ENCODE measurements around the gene STH.

The STH gene

GRCh38 chr17:46031440-46031839, 32.4 kb downstream of the STH start:
- no peak overlapping the region for H3K4me3 ChIP-seq
- H3K36me3 ChIP-seq = peaks cover 63 to 89% (median 80%) of the 10 kb centered on the region in 11 experiments
- H3K27ac ChIP-seq = no peak overlapping the region
- no peak for TF ChIP-seq Cebpa-rat (IDR thresholded peaks at IDR 0.05)
- peaks cover 32 to 45% (median 33%) of the 10 kb centered on the region in 10 experiments for H3K4me1 ChIP-seq
- H3K27me3 ChIP-seq = no peaks in the 10 kb centered on the region
- H3K9me3 ChIP-seq (replicated peaks in 1 of 11) = no peaks in the 10 kb centered on the region
- no peak overlapping the region for H3K4me2 ChIP-seq
- no peak overlapping the region for H3K9ac ChIP-seq
- peaks cover 9 to 84% (median 59%) of the 10 kb centered on the region in 11 experiments; a peak in 21 of 22 replicates for H4K20me1 ChIP-seq

GRCh38 chr17:46031920-46032319, 32.9 kb downstream of the STH start:
- TF ChIP-seq Cebpa-rat (IDR thresholded peaks at IDR 0.05) = no peak
- H3K9ac ChIP-seq = no peak overlapping the region
- H3K4me3 ChIP-seq = no peak overlapping the region
- no peaks in the 10 kb centered on the region for H3K9me3 ChIP-seq (replicated peaks in 1 of 11)
- no peak overlapping the region for H3K27ac ChIP-seq
- H3K4me2 ChIP-seq = no peak overlapping the region
- peaks cover 9 to 83% (median 54%) of the 10 kb centered on the region in 11 experiments; a peak in 21 of 22 replicates for H4K20me1 ChIP-seq
- H3K36me3 ChIP-seq = peaks cover 68 to 94% (median 84%) of the 10 kb centered on the region in 11 experiments
- no peaks in the 10 kb centered on the region for H3K27me3 ChIP-seq
- H3K4me1 ChIP-seq = peaks cover 27 to 40% (median 28%) of the 10 kb centered on the region in 10 experiments

- peaks cover 17 to 30% (median 19%) of the 10 kb centered on the region in 10 experiments for H3K4me1 ChIP-seq
- no peak for TF ChIP-seq Cebpa-rat (IDR thresholded peaks at IDR 0.05)
- no peak overlapping the region for H3K27ac ChIP-seq
- H3K9me3 ChIP-seq (replicated peaks in 1 of 11) = no peaks in the 10 kb centered on the region
- H3K27me3 ChIP-seq = no peaks in the 10 kb centered on the region
- H3K9ac ChIP-seq = no peak overlapping the region
- H3K4me2 ChIP-seq = no peak overlapping the region
- peaks cover 13 to 73% (median 47%) of the 10 kb centered on the region in 11 experiments; a peak in 20 of 22 replicates for H4K20me1 ChIP-seq
- peaks cover 78 to 100% (median 94%) of the 10 kb centered on the region in 11 experiments for H3K36me3 ChIP-seq
- H3K4me3 ChIP-seq = no peak overlapping the region
These were observed 33.9 kb downstream of the STH start for GRCh38 chr17:46032909-46033308.

GRCh38 chr17:46033392-46033791, 34.3 kb downstream of the STH start:
- Histone ChIP-seq H3K4me3 (no peak overlapping the region), H3K9ac (no peak overlapping the region), H3K36me3 (peaks cover 83 to 100% (median 97%) of the 10 kb centered on the region in 11 experiments), H4K20me1 (peaks cover 11 to 75% (median 42%) of the 10 kb centered on the region in 11 experiments; a peak in 20 of 22 replicates), H3K27me3 (no peaks in the 10 kb centered on the region), H3K27ac (no peak overlapping the region), H3K4me1 (peaks cover 12 to 26% (median 14%) of the 10 kb centered on the region in 10 experiments), H3K9me3 (replicated peaks in 1 of 11) (no peaks in the 10 kb centered on the region), H3K4me2 (no peak overlapping the region)
- no peak for TF ChIP-seq Cebpa-rat (IDR thresholded peaks at IDR 0.05)

DNA sequence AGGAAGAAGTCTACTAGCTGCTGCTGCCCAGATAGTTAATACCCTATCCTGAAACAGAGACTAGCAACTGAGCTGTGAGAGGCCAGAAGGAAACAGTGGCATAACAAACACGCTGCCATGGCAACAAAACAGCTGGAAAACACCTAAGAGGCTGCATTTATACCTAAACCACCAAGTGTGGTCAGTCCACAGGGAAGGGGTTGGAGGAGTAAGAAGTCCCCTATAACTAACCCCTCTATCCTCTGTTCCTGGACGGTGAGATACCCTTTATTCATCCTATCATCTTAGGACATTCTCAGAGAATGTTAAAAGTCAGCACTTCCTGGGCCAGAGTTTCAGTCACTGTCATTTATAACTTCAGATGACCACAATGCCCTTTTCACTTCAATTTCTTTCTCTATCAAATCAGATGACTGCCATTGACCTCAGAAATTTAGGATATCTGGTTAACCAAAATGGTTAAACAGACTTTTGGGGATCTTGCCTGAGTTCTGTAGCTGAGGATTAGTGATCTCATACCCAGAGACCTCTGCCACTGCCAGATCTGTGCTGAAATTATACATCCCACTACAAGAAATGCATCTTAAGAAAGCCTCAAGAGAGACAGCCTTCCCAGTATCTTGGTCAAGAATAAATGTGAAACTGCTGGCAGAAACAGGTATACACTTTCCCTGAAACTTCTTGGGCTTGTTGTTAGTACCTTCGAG, 36.2 kb downstream of the STH start:
- Histone ChIP-seq H3K4me3 (no peak overlapping the region), H3K9me3 (replicated peaks in 1 of 11) (no peaks in the 10 kb centered on the region), H3K4me1 (peaks cover 0 to 7% (median 0%) of the 10 kb centered on the region in 10 experiments; a peak in 2 of 20 replicates), H3K4me2 (no peak overlapping the region), H4K20me1 (peaks cover 6 to 74% (median 39%) of the 10 kb centered on the region in 11 experiments; a peak in 19 of 22 replicates), H3K9ac (no peak overlapping the region), H3K36me3 (peaks cover 100% of the 10 kb centered on the region in 11 experiments), H3K27ac (no peak overlapping the region), H3K27me3 (no peaks in the 10 kb centered on the region)
- TF ChIP-seq Cebpa-rat (IDR thresholded peaks at IDR 0.05) = no peak

- peaks cover 99 to 100% (median 100%) of the 10 kb centered on the region in 11 experiments for H3K36me3 ChIP-seq
- H3K9ac ChIP-seq = no peak overlapping the region
- no peaks in the 10 kb centered on the region for H3K4me1 ChIP-seq
- H3K9me3 ChIP-seq (replicated peaks in 1 of 11) = no peaks in the 10 kb centered on the region
- peaks cover 10 to 71% (median 28%) of the 10 kb centered on the region in 11 experiments; a peak in 18 of 22 replicates for H4K20me1 ChIP-seq
- no peak for TF ChIP-seq Cebpa-rat (IDR thresholded peaks at IDR 0.05)
- H3K27me3 ChIP-seq = no peaks in the 10 kb centered on the region
- no peak overlapping the region for H3K27ac ChIP-seq
- H3K4me3 ChIP-seq = no peak overlapping the region
- no peak overlapping the region for H3K4me2 ChIP-seq
These were observed 37.4 kb downstream of the STH start for GRCh38 chr17:46036491-46036890.

GRCh38 chr17:46037722-46038255, 38.7 kb downstream of the STH start:
- Histone ChIP-seq H3K36me3 (peaks cover 99 to 100% (median 100%) of the 10 kb centered on the region in 11 experiments), H3K27me3 (no peaks in the 10 kb centered on the region), H3K27ac (no peak overlapping the region), H3K9me3 (replicated peaks in 1 of 11) (no peaks in the 10 kb centered on the region), H3K4me1 (no peaks in the 10 kb centered on the region), H3K4me3 (no peak overlapping the region), H3K4me2 (no peak overlapping the region), H4K20me1 (peaks cover 12 to 81% (median 21%) of the 10 kb centered on the region in 11 experiments; a peak in 17 of 22 replicates), H3K9ac (no peak overlapping the region)
- no peak for TF ChIP-seq Cebpa-rat (IDR thresholded peaks at IDR 0.05)

GRCh38 chr17:46038414-46038813, 39.4 kb downstream of the STH start:
- Histone ChIP-seq H3K4me3 (no peak overlapping the region), H3K4me2 (no peak overlapping the region), H3K36me3 (peaks cover 99 to 100% (median 100%) of the 10 kb centered on the region in 11 experiments), H4K20me1 (peaks cover 12 to 83% (median 22%) of the 10 kb centered on the region in 11 experiments; a peak in 17 of 22 replicates), H3K27ac (no peak overlapping the region), H3K27me3 (no peaks in the 10 kb centered on the region), H3K9me3 (replicated peaks in 1 of 11) (no peaks in the 10 kb centered on the region), H3K9ac (no peak overlapping the region), H3K4me1 (no peaks in the 10 kb centered on the region)
- no peak for TF ChIP-seq Cebpa-rat (IDR thresholded peaks at IDR 0.05)

- H3K4me3 ChIP-seq = no peak overlapping the region
- no peak overlapping the region for H3K4me2 ChIP-seq
- no peaks in the 10 kb centered on the region for H3K27me3 ChIP-seq
- no peaks in the 10 kb centered on the region for H3K4me1 ChIP-seq
- peaks cover 9 to 83% (median 27%) of the 10 kb centered on the region in 11 experiments; a peak in 17 of 22 replicates for H4K20me1 ChIP-seq
- no peak for TF ChIP-seq Cebpa-rat (IDR thresholded peaks at IDR 0.05)
- no peaks in the 10 kb centered on the region for H3K9me3 ChIP-seq (replicated peaks in 1 of 11)
- H3K9ac ChIP-seq = no peak overlapping the region
- peaks cover 99 to 100% (median 100%) of the 10 kb centered on the region in 11 experiments for H3K36me3 ChIP-seq
- no peak overlapping the region for H3K27ac ChIP-seq
These were observed 39.9 kb downstream of the STH start for GRCh38 chr17:46038937-46039336.
